Stimulated activated naive CD8-positive, alpha-beta T cell treated with anti-CD3 and anti-CD28 coated beads, Interleukin-15, amount 100 ng/mL, for 72 hours (primary cell): ENCODE data around the gene DSCAML1.

ENCODE experiments used
- ATAC-seq: fragments of 150-1000 bp; cut with Tn5 transposase; 2 replicates; pipeline ENCODE4 v1.10.0; 2021; ENCODE audit warnings: mild to moderate bottlenecking, moderate library complexity
- DNase-seq, 2 donors: peaks; one replicate each; pipeline ENCODE4 v3.0.0; 2021 to 2022
- H3K27ac Mint-ChIP-seq, 2 donors: one replicate each; pipeline ENCODE4 v1.8.0; 2022; ENCODE audit warnings: mild to moderate bottlenecking in 2 of 2, mixed read lengths in 2 of 2, moderate library complexity in 2 of 2
- H3K27me3 Mint-ChIP-seq: one replicate; pipeline ENCODE4 v1.8.0; 2022; ENCODE audit warnings: mixed read lengths
- H3K4me1 Mint-ChIP-seq: one replicate; pipeline ENCODE4 v1.8.0; 2022; ENCODE audit warnings: mild to moderate bottlenecking, mixed read lengths
- H3K4me3 Mint-ChIP-seq, 2 donors: one replicate each; pipeline ENCODE4 v1.8.0; 2022; ENCODE audit warnings: mild to moderate bottlenecking in 2 of 2, mixed read lengths in 2 of 2, moderate library complexity in 1 of 2
- H3K9me3 Mint-ChIP-seq, 2 donors: one replicate each; pipeline ENCODE4 v1.8.0; 2022; ENCODE audit warnings: mixed read lengths in 2 of 2

DSCAML1 gene

GRCh38 chr11:117654281-117655255 is 142.4 kb downstream of the DSCAML1 start:
- no peak for DNase-seq
- no peaks in the 10 kb centered on the region for H3K27me3 Mint-ChIP-seq

GRCh38 chr11:117652521-117652920 is 144.5 kb downstream of the DSCAML1 start:
- H3K9me3 Mint-ChIP-seq = no peaks in the 10 kb centered on the region
- no peaks in the 10 kb centered on the region for H3K4me1 Mint-ChIP-seq
- no peaks in the 10 kb centered on the region for H3K27me3 Mint-ChIP-seq
- no peak overlapping the region for H3K27ac Mint-ChIP-seq
- H3K4me3 Mint-ChIP-seq = no peak overlapping the region
- no peak for ATAC-seq
- no peak for DNase-seq

More at GRCh38 chr11:117654281-117655255, 142.4 kb downstream of the DSCAML1 start:
- no peak overlapping the region for H3K27ac Mint-ChIP-seq
- ATAC-seq = no peak
- no peak overlapping the region for H3K4me3 Mint-ChIP-seq
- H3K4me1 Mint-ChIP-seq = no peaks in the 10 kb centered on the region
- H3K9me3 Mint-ChIP-seq = no peaks in the 10 kb centered on the region

GRCh38 chr11:117649296-117650055 is 147.5 kb downstream of the DSCAML1 start:
- no peak for ATAC-seq
- no peaks in the 10 kb centered on the region for H3K9me3 Mint-ChIP-seq
- H3K27ac Mint-ChIP-seq = peak overlapping the region in 1 of 2 donors; percentile 51
- H3K4me3 Mint-ChIP-seq = no peak overlapping the region
- no peaks in the 10 kb centered on the region for H3K4me1 Mint-ChIP-seq
- no peak for DNase-seq
- H3K27me3 Mint-ChIP-seq = peaks cover 3% of the 10 kb centered on the region

GRCh38 chr11:117647872-117648271 is 149.1 kb downstream of the DSCAML1 start:
- Mint-ChIP-seq H3K9me3 (no peaks in the 10 kb centered on the region), H3K4me1 (no peaks in the 10 kb centered on the region), H3K4me3 (no peak overlapping the region), H3K27ac (peak overlapping the region in 1 of 2 donors; percentile 29), H3K27me3 (peaks cover 7% of the 10 kb centered on the region)
- ATAC-seq (no peak), DNase-seq (no peak)

- Mint-ChIP-seq H3K9me3 (no peaks in the 10 kb centered on the region), H3K27me3 (peaks cover 7% of the 10 kb centered on the region), H3K4me1 (no peaks in the 10 kb centered on the region), H3K27ac (peak overlapping the region in 1 of 2 donors; percentile 16), H3K4me3 (no peak overlapping the region)
- no peak for ATAC-seq
- DNase-seq = no peak
These were observed 149.8 kb downstream of the DSCAML1 start for GRCh38 chr11:117647207-117647606.

GRCh38 chr11:117646411-117646810 is 150.6 kb downstream of the DSCAML1 start:
- Mint-ChIP-seq H3K4me3 (no peak overlapping the region), H3K9me3 (no peaks in the 10 kb centered on the region), H3K4me1 (no peaks in the 10 kb centered on the region), H3K27me3 (peaks cover 7% of the 10 kb centered on the region), H3K27ac (no peak overlapping the region)
- no peak for ATAC-seq
- no peak for DNase-seq

- no peak overlapping the region for H3K27ac Mint-ChIP-seq
- H3K27me3 Mint-ChIP-seq = peaks cover 7% of the 10 kb centered on the region
- no peaks in the 10 kb centered on the region for H3K9me3 Mint-ChIP-seq
- no peaks in the 10 kb centered on the region for H3K4me1 Mint-ChIP-seq
- ATAC-seq (no peak), DNase-seq (no peak)
- no peak overlapping the region for H3K4me3 Mint-ChIP-seq
These were observed 152.4 kb downstream of the DSCAML1 start for GRCh38 chr11:117644403-117645155.

- Mint-ChIP-seq H3K27me3 (peaks cover 7% of the 10 kb centered on the region), H3K9me3 (no peaks in the 10 kb centered on the region), H3K4me1 (no peaks in the 10 kb centered on the region), H3K4me3 (no peak overlapping the region), H3K27ac (no peak overlapping the region)
- ATAC-seq = no peak
- no peak for DNase-seq
These were observed 153.3 kb downstream of the DSCAML1 start for GRCh38 chr11:117643606-117644300.

- Mint-ChIP-seq H3K4me1 (no peaks in the 10 kb centered on the region), H3K27ac (no peak overlapping the region), H3K4me3 (no peak overlapping the region), H3K27me3 (peaks cover 7% of the 10 kb centered on the region), H3K9me3 (no peaks in the 10 kb centered on the region)
- ATAC-seq = no peak
- DNase-seq = no peak
These were observed 154.2 kb downstream of the DSCAML1 start for GRCh38 chr11:117642835-117643234.

- DNase-seq (no peak), ATAC-seq (peak; percentile 31)
- H3K27ac Mint-ChIP-seq = no peak overlapping the region
- no peaks in the 10 kb centered on the region for H3K9me3 Mint-ChIP-seq
- H3K27me3 Mint-ChIP-seq = peaks cover 7% of the 10 kb centered on the region
- no peaks in the 10 kb centered on the region for H3K4me1 Mint-ChIP-seq
- H3K4me3 Mint-ChIP-seq = no peak overlapping the region
These were observed 154.6 kb downstream of the DSCAML1 start for GRCh38 chr11:117642396-117642795.

GRCh38 chr11:117641008-117641915 is 155.8 kb downstream of the DSCAML1 start:
- H3K27ac Mint-ChIP-seq = no peak overlapping the region
- peaks cover 7% of the 10 kb centered on the region for H3K27me3 Mint-ChIP-seq
- no peak overlapping the region for H3K4me3 Mint-ChIP-seq
- DNase-seq (no peak), ATAC-seq (no peak)
- no peaks in the 10 kb centered on the region for H3K9me3 Mint-ChIP-seq
- no peaks in the 10 kb centered on the region for H3K4me1 Mint-ChIP-seq

GRCh38 chr11:117640041-117640440 is 157.0 kb downstream of the DSCAML1 start:
- ATAC-seq = no peak
- Mint-ChIP-seq H3K9me3 (no peaks in the 10 kb centered on the region), H3K4me3 (no peak overlapping the region), H3K27me3 (peaks cover 7% of the 10 kb centered on the region), H3K4me1 (no peaks in the 10 kb centered on the region), H3K27ac (no peak overlapping the region)
- DNase-seq = no peak

GRCh38 chr11:117639601-117640000 is 157.4 kb downstream of the DSCAML1 start:
- H3K9me3 Mint-ChIP-seq = no peaks in the 10 kb centered on the region
- DNase-seq (no peak), ATAC-seq (no peak)

GRCh38 chr11:117638911-117639543 is 158.0 kb downstream of the DSCAML1 start:
- Mint-ChIP-seq H3K27me3 (no peaks in the 10 kb centered on the region), H3K4me3 (no peak overlapping the region), H3K4me1 (no peaks in the 10 kb centered on the region), H3K27ac (no peak overlapping the region), H3K9me3 (no peaks in the 10 kb centered on the region)
- no peak for DNase-seq
- no peak for ATAC-seq

More at GRCh38 chr11:117639601-117640000, 157.4 kb downstream of the DSCAML1 start:
- no peak overlapping the region for H3K4me3 Mint-ChIP-seq
- H3K27me3 Mint-ChIP-seq = peaks cover 6% of the 10 kb centered on the region
- no peak overlapping the region for H3K27ac Mint-ChIP-seq
- H3K4me1 Mint-ChIP-seq = no peaks in the 10 kb centered on the region
